Hepatocyte (in vitro differentiated cells): ENCODE results near the gene LEMD3. TPM values are rescaled to one million over a fixed set of nuclear protein-coding genes. Genes with fewer than 3 reads are reported as not detected.

Experiments
- DNase-seq: peaks from one replicate; pipeline ENCODE4 v3.0.0-alpha.2; 2016; ENCODE audit warnings: low spot score
- H2AFZ ChIP-seq: fragments of 200-600 bp; sonication (generic); 2 replicates; pipeline ENCODE4 v1.6.0; 2016; ENCODE audit warnings: antibody characterized with exemption, mild to moderate bottlenecking
- H3K27ac ChIP-seq: fragments of 200-600 bp; sonication (generic); 2 replicates; pipeline ENCODE4 v1.5.1; 2016; ENCODE audit warnings: mild to moderate bottlenecking
- H3K27me3 ChIP-seq: fragments of 200-600 bp; sonication (generic); 2 replicates; pipeline ENCODE4 v1.6.1; 2016
- H3K36me3 ChIP-seq: fragments of 200-600 bp; sonication (generic); replicated peaks from 2 replicates; pipeline ENCODE4 v1.5.1; 2016; ENCODE audit warnings: low read depth; ENCODE audit not compliant: insufficient read depth
- H3K4me1 ChIP-seq: fragments of 200-600 bp; sonication (generic); 2 replicates; pipeline ENCODE4 v1.5.1; 2016; ENCODE audit warnings: mild to moderate bottlenecking, moderate library complexity; ENCODE audit not compliant: insufficient read depth
- H3K4me2 ChIP-seq: fragments of 200-600 bp; sonication (generic); 2 replicates; pipeline ENCODE4 v1.6.0; 2016
- H3K4me3 ChIP-seq: fragments of 200-600 bp; sonication (generic); 2 replicates; pipeline ENCODE4 v1.5.1; 2016; ENCODE audit warnings: mild to moderate bottlenecking
- H3K79me2 ChIP-seq: fragments of 200-600 bp; sonication (generic); 2 replicates; pipeline ENCODE4 v1.6.0; 2017; ENCODE audit warnings: mild to moderate bottlenecking
- H3K9me2 ChIP-seq: fragments of 200-600 bp; sonication (generic); replicated peaks from 2 replicates; pipeline ENCODE4 v1.6.0; 2017; ENCODE audit warnings: mild to moderate bottlenecking; ENCODE audit not compliant: insufficient read depth
- H3K9me3 ChIP-seq: fragments of 200-600 bp; sonication (generic); 2 replicates; pipeline ENCODE4 v1.5.1; 2016; ENCODE audit warnings: low read depth, mild to moderate bottlenecking
- H4K20me1 ChIP-seq: fragments of 200-600 bp; sonication (generic); 2 replicates; pipeline ENCODE4 v1.6.0; 2016; ENCODE audit warnings: mild to moderate bottlenecking; ENCODE audit not compliant: insufficient read depth, poor library complexity, severe bottlenecking
- EZH2 ChIP-seq: fragments of 200-600 bp; sonication (generic); IDR thresholded peaks from 2 replicates; pipeline ENCODE4 v1.6.1; 2016; ENCODE audit warnings: antibody characterized with exemption, mild to moderate bottlenecking, borderline replicate concordance
- EZH2phosphoT487 ChIP-seq: fragments of 200-600 bp; sonication (generic); IDR thresholded peaks from one replicate; pipeline ENCODE4 v1.6.1; 2018; ENCODE audit warnings: antibody characterized with exemption, mild to moderate bottlenecking, low read depth, moderate library complexity; ENCODE audit not compliant: unreplicated experiment, severe bottlenecking
- WGBS: methylation state at CpG from one replicate; pipeline ENCODE4 v1.1.6; 2016; ENCODE audit warnings: low lambda C conversion rate; ENCODE audit errors: missing lambda C conversion rate; 5-methylcytosine and 5-hydroxymethylcytosine counted together
- polyA plus RNA-seq: library from polyadenylated mRNA; unstranded; fragments of >200 nt; fragmentation: Nextera tagmentation; extraction: Ambion mirVana; gene quantifications from 2 replicates; pipeline ENCODE4 v1.2.1, GENCODE V29; 2016
- total RNA-seq: library from RNA; depleted of rRNA; stranded (reverse); fragments of >200 nt; gene quantifications from 2 replicates; pipeline ENCODE4 v1.2.3, GENCODE V29; 2014
- TF ChIP-seq, protein P1 (sequence below): fragments of 200-600 bp; sonication (generic); IDR thresholded peaks from 2 replicates; pipeline ENCODE4 v1.5.1; 2016; ENCODE audit warnings: antibody characterized with exemption, mild to moderate bottlenecking; ENCODE audit not compliant: poor library complexity

LEMD3 gene
- total and polyA plus RNA-seq, 2 experiments from 2014 or later, result 15.5 to 51.1 TPM

DNA sequence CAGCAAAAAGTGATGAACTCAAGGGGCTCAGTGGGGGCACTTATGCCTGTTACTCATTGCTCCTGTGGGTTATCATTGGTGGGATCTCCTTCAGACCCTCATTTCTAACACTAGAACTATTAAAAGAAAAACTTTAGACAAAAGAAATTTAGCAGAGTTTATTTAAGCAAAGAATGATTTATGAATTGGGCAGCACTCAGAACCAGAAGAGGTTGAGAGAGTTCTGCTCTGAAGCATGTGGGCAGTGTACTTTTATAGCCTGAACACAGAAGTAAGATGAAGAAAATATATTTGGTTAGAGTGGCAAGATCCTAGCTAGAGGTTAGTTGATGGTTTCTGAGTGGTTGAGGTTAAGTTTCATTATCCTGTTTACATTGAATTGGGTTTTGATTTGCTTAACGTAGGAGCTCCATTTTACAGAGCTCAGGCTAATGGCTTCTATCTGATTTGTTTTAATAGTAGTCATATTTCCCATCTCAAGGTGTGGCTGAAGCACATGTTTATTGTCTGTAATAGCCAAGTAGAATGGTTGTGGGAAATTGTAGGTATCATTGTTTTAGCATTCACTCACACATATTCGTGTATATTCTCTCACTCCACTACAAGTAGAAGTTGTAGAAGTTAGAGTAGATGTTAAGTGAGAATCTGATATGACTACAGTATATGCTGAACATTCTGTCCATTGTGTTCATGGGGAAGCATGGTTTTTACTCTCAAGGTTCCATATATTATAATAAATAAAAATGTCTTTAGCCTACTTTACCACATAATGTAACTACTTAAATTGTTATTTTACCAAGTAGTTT is 27.6 kb downstream of the LEMD3 start:
- DNase-seq, result no peak

DNA sequence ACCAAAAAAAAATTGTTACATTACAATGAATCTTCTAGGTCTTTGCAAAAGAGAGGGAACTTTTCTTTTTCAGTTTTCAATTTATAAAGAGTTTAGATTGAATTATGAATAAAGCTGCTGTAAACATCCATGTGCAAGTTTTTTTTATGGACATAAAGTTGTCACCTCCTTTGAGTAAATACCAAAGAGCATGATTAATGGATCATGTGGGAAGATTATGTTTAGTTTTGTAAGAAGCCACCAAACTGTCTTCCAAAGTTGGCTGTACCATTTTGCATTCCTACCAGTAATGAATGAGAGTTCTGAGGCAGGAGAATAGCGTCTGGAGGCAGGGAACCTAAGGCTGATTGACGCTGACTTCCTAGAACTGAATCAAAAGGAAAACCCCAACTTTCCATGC is 30.2 kb downstream of the LEMD3 start:
- no peak for DNase-seq
- no peak overlapping the region for H3K4me2 ChIP-seq
- H3K4me1 ChIP-seq, result no peaks in the 10 kb centered on the region
- H3K9me2 ChIP-seq, result no peaks in the 10 kb centered on the region
- H3K27ac ChIP-seq, result no peak overlapping the region
- no peak overlapping the region for H3K4me3 ChIP-seq
- H3K79me2 ChIP-seq, result peaks cover 100% of the 10 kb centered on the region
- TF ChIP-seq EZH2phosphoT487 (no peak), EZH2 (no peak)
- TF ChIP-seq, protein P1, sequence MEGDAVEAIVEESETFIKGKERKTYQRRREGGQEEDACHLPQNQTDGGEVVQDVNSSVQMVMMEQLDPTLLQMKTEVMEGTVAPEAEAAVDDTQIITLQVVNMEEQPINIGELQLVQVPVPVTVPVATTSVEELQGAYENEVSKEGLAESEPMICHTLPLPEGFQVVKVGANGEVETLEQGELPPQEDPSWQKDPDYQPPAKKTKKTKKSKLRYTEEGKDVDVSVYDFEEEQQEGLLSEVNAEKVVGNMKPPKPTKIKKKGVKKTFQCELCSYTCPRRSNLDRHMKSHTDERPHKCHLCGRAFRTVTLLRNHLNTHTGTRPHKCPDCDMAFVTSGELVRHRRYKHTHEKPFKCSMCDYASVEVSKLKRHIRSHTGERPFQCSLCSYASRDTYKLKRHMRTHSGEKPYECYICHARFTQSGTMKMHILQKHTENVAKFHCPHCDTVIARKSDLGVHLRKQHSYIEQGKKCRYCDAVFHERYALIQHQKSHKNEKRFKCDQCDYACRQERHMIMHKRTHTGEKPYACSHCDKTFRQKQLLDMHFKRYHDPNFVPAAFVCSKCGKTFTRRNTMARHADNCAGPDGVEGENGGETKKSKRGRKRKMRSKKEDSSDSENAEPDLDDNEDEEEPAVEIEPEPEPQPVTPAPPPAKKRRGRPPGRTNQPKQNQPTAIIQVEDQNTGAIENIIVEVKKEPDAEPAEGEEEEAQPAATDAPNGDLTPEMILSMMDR, result no peak
- H2AFZ ChIP-seq, result no peak overlapping the region
- H3K27me3 ChIP-seq, result no peaks in the 10 kb centered on the region
- H4K20me1 ChIP-seq, result peaks cover 29% of the 10 kb centered on the region
- H3K36me3 ChIP-seq, result peaks cover 4% of the 10 kb centered on the region
- WGBS, result 100% methylated on average over 2 of the region's 2 CpGs
- H3K9me3 ChIP-seq, result no peaks in the 10 kb centered on the region

More for the DNA sequence above, 27.6 kb downstream of the LEMD3 start:
- Histone ChIP-seq H3K27me3 (no peaks in the 10 kb centered on the region), H3K4me1 (no peaks in the 10 kb centered on the region), H3K36me3 (peaks cover 4% of the 10 kb centered on the region), H3K79me2 (peaks cover 100% of the 10 kb centered on the region), H4K20me1 (peaks cover 28% of the 10 kb centered on the region), H3K9me3 (no peaks in the 10 kb centered on the region), H2AFZ (no peak overlapping the region), H3K4me3 (no peak overlapping the region), H3K27ac (no peak overlapping the region), H3K4me2 (no peak overlapping the region), H3K9me2 (no peaks in the 10 kb centered on the region)
- TF ChIP-seq EZH2phosphoT487 (no peak), EZH2 (no peak)
- TF ChIP-seq, protein P1, result no peak
- WGBS, result 90% methylated on average over 2 of the region's 2 CpGs

DNA sequence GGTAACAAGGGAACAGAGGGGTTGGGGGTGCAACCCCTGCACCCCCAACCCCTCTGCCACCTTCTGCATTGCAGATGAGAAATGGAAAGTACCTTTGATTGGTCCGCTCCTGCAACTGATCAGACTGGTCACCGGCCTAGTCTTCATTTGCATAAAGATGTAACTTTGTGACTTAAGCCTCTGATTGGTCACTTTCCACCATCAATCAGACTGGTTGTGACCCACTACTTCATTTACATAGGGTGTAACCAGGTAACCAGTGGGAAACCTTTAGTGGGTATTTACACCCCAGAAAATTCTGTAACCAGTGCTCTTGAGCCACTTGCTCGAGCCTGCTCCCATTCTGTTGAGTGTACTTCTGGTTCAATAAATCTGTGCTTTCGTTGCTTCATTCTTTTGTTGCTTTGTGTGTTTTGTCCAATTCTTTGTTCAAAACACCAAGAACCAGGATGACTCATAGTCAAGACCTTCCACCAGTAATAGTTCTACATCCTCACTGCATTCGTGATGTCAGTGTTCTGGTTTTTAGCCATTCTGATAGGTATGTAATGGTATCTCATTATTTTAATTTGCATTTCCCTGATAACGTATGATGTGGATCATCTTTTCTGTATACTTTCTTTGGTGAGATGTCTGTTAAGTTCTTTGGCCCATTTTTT is 30.8 kb downstream of the LEMD3 start:
- Histone ChIP-seq H3K27me3 (no peaks in the 10 kb centered on the region), H3K36me3 (peaks cover 4% of the 10 kb centered on the region), H3K4me2 (no peak overlapping the region), H4K20me1 (peaks cover 30% of the 10 kb centered on the region), H2AFZ (no peak overlapping the region), H3K9me2 (no peaks in the 10 kb centered on the region), H3K4me1 (no peaks in the 10 kb centered on the region), H3K9me3 (no peaks in the 10 kb centered on the region), H3K79me2 (peaks cover 100% of the 10 kb centered on the region), H3K4me3 (no peak overlapping the region), H3K27ac (no peak overlapping the region)
- TF ChIP-seq EZH2phosphoT487, result no peak
- TF ChIP-seq, protein P1, result no peak
- TF ChIP-seq EZH2, result no peak
- WGBS, result 96% methylated on average over 6 of the region's 6 CpGs
- DNase-seq, result no peak
